Coronary artery (tissue), 2 donors: ENCODE measurements around the gene NHSL2.
A peak's percentile ranks its signal among the peaks of the same experiment; 100 is the strongest.

Experiments used
- DNase-seq: peaks from one replicate; pipeline ENCODE4 v3.0.0-alpha.2; 2017; ENCODE audit warnings: low spot score
- H3K27ac ChIP-seq, 2 donors: fragments of 200-600 bp; sonication (generic); one replicate each; pipeline ENCODE4 v1.5.1; 2016 to 2019
- H3K4me3 ChIP-seq: fragments of 200-600 bp; sonication (generic); 2 replicates; pipeline ENCODE4 v1.5.1; 2016; ENCODE audit warnings: mild to moderate bottlenecking, moderate library complexity
- CTCF ChIP-seq: fragments of 200-600 bp; sonication (generic); IDR thresholded peaks from one replicate; pipeline ENCODE4 v1.5.1; 2019; ENCODE audit warnings: antibody characterized with exemption

The NHSL2 gene

GRCh38 chrX:72121383-72121782 lies 210.7 kb downstream of the NHSL2 start:
- TF ChIP-seq CTCF, result no peak

DNA sequence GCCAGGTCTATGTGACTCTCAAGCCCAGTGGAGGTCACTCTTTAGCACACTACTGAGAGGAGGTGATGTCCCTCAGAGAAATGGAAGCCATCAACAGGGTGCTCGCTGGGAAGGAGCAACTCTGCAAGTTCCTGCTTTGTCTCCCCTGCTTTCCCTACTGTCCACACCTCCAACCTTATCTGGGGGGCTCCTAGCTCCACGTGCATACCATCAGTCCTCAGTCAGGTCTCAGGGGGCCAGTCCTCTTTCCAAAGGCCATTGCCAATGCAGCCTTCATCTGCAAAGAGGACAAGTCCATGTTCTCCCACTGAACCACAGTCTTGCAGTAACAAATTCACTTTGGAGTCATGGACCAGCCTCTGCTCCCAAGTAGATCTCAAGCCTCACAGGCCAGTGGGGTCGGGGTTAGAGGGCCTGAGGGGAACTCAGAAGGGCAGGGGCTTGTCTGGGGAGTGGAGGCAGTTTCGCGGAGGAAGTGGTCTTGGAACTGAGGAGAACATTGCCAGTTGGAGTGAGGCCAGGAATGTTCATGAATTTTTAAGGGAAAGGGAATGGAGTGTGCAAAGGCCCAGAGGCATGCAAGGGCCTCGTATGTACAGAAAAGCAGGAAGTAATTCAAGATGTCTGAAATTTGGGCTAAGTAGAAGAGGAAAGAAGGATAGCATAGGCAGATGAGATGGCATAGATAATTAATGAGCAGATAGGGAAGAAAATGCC lies 212.1 kb downstream of the NHSL2 start:
- DNase-seq, result peak; percentile 62
- Histone ChIP-seq H3K4me3 (no peak overlapping the region), H3K27ac (peak overlapping the region in 1 of 2 donors; percentile 89)
- TF ChIP-seq CTCF, result no peak

More at GRCh38 chrX:72121383-72121782, 210.7 kb downstream of the NHSL2 start:
- no peak for DNase-seq
- Histone ChIP-seq H3K4me3 (peak overlapping the region; percentile 27), H3K27ac (peak overlapping the region; percentile 56 to 85)

DNA sequence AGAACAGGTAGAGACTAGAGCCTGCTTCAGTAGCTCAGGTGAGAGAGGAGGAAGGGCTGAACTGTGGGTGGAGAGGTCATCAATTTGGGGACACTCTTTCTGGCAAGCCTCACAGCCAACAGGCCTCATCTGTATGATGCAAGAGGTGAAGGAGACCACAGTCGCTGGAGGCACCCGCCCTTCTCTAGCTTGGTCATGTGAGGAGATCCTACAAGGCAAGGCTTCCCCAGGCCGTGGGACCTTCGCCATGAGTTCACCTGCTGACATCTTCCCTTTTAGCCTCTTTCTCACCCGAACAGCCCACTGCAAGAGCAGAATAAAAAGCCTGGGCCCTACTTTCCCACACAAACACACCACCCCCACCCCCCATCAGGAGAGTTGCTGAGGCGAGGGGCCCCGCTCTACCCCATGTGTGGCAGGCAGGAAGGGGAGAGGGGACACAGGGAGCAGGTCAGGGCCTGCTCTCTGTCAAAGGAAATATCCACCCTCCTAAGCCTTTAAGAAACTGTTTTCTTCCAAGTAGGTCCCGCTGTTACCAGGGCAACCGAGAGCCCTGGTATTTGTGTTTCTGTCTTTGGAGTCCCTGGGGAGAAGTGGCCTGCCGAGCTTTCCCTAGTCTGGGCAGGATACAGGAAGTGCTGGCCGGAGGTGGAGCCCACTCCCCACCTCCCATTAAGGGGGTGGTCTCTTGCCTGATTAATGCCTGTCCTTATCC lies 213.0 kb downstream of the NHSL2 start:
- no peak for TF ChIP-seq CTCF
- peak overlapping the region; percentile 25 for H3K4me3 ChIP-seq
- DNase-seq, result peak; percentile 80
- H3K27ac ChIP-seq, result peak overlapping the region; percentile 60 to 89

GRCh38 chrX:72124540-72125201 lies 214.0 kb downstream of the NHSL2 start:
- peak; percentile 57 for DNase-seq
- peak overlapping the region; percentile 60 to 89 for H3K27ac ChIP-seq

DNA sequence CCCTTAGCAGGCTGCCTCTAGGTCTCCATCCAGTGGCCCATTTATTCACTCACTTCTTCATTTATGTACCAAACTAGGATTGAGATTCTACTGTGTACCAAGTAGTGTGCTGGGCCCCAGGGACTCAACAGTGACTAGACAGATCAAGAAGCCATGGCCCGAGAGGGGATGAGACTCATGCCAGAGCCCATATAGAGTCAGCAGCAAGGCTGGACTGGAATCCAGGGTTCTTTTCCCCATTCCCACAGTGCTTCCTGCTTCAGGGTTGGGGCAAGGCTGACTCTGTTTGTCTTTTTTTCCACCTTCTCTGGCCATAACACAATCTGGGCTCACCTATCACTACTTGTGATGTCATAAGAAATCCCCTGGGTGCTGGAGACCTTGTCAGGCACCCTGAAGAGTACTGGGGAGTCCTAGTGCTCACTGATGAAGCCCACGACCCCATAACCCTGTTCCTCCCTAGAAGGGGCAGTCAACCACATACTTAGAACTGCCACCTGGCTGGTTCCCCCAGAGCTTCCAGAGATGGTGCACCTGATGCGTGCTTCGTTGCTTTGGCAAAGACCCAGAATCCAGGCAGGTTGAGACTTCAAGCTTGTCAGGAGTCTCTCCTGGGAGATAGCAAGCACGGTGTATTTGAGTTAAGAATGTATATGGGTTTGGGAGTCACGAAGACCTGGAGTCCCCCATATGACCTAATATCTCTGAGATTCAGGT lies 214.8 kb downstream of the NHSL2 start:
- Histone ChIP-seq H3K4me3 (no peak overlapping the region), H3K27ac (peak overlapping the region; percentile 57 to 89)
- peak; percentile 69 for DNase-seq
- no peak for TF ChIP-seq CTCF

More at GRCh38 chrX:72124540-72125201, 214.0 kb downstream of the NHSL2 start:
- no peak overlapping the region for H3K4me3 ChIP-seq
- no peak for TF ChIP-seq CTCF

DNA sequence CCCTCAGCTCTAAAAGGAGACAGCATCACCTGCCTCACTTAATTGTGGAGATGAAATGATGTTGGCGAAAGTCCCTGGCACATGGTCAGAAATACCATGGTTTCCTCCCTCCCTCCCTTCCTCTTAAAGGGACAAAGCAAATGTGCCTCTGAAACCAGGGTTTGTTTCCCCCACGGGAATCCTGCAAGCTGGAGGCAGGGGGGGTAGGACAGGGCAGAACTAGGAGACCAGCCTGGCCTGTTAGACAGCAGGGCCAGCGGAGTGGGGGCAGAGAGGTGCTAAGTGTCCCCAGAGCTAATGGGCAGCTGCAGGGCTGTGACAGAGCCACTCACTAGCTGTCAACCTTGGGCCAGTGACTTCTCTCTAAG lies 215.4 kb downstream of the NHSL2 start:
- Histone ChIP-seq H3K27ac (peak overlapping the region; percentile 57 to 89), H3K4me3 (peak overlapping the region; percentile 17)
- DNase-seq, result peak; percentile 70
- no peak for TF ChIP-seq CTCF
